Measurements from ENCODE around the gene NCKAP5.

NCKAP5 gene

DNA sequence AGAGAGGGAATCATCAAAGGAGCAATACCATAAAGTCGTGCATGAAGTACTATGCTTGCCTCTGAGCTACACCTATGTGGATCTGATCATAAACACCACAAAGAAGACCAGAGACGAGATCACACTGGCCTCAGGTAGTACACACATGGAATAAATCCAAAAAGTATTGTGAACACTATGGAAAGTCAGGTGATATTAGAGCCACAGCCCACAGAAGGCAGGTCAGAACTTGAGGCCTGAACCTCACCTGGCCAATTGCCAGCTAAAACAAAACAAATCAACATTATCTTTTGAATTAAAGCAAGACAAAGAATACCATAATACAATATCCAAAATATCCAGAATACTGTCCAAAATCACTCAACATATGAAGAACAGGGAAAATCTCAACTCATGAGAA, 371.1 kb downstream of the NCKAP5 start:
- H3K9ac ChIP-seq (ENCODE audit: low read depth in 1 of 2, low read length in 2 of 2): no peak overlapping the region
- no peak overlapping the region for H3K27ac ChIP-seq (ENCODE audit: low read depth in 2 of 2, low read length in 2 of 2)
- no peaks in the 10 kb centered on the region for H3K27me3 ChIP-seq (ENCODE audit: control insufficient read depth in 2 of 2, insufficient read depth in 2 of 2, low read length in 2 of 2)
- no peaks in the 10 kb centered on the region for H3K36me3 ChIP-seq (ENCODE audit: control insufficient read depth in 2 of 2, insufficient read depth in 2 of 2, low read length in 2 of 2)
- no peak overlapping the region for H3K4me3 ChIP-seq (ENCODE audit: low read length in 2 of 2)
- no peaks in the 10 kb centered on the region for H3K9me3 ChIP-seq (ENCODE audit: control insufficient read depth in 2 of 2, low read length in 2 of 2)
- H3K4me1 ChIP-seq (ENCODE audit: control insufficient read depth in 2 of 2, insufficient read depth in 2 of 2, low read length in 2 of 2): no peaks in the 10 kb centered on the region

DNA sequence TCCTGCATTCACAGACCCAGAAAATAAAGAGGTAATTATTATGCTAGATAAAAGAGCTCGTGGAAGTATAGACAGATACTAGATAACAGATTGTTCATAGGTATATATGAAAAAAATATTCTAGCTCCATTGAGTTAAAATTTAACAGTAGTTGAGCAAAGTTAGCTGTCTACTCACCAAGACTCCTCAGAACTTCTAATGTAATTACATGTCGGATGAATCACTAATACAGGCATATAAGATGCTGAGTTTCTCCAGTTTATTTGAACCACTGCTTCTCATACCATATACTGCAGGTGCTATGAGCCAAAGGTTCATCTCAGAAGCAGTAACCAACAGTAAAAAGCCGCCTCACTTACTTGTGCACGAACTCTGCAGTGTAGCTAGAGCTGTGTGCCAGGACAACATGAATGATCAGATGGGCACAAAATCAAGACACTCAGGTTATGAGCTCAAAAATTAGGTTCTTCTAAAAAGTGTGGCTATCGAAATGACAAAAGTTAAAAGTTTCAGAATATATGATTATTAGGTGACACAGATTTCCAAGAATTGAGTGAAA, 373.4 kb downstream of the NCKAP5 start:
- Histone ChIP-seq H3K27ac (ENCODE audit: low read depth in 2 of 2, low read length in 2 of 2) (no peak overlapping the region), H3K27me3 (ENCODE audit: control insufficient read depth in 2 of 2, insufficient read depth in 2 of 2, low read length in 2 of 2) (no peaks in the 10 kb centered on the region), H3K9me3 (ENCODE audit: control insufficient read depth in 2 of 2, low read length in 2 of 2) (no peaks in the 10 kb centered on the region), H3K4me1 (ENCODE audit: control insufficient read depth in 2 of 2, insufficient read depth in 2 of 2, low read length in 2 of 2) (no peaks in the 10 kb centered on the region), H3K36me3 (ENCODE audit: control insufficient read depth in 2 of 2, insufficient read depth in 2 of 2, low read length in 2 of 2) (no peaks in the 10 kb centered on the region), H3K4me3 (ENCODE audit: low read length in 2 of 2) (no peak overlapping the region), H3K9ac (ENCODE audit: low read depth in 1 of 2, low read length in 2 of 2) (no peak overlapping the region)

DNA sequence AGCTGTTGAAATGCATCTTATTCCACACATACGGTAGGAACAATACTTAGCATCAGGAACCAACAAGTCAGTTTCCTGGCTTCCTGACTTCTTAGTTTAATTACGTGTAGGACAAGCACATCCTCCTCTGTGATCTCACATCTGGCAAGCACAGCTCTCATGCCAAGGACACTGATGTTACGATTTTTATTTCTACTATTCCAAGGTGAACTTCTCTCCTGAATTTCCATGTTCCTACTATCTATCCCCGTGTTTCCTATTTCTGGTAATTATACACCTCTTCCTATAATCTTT, 374.0 kb downstream of the NCKAP5 start:
- Histone ChIP-seq H3K36me3 (ENCODE audit: control insufficient read depth in 2 of 2, insufficient read depth in 2 of 2, low read length in 2 of 2) (no peaks in the 10 kb centered on the region), H3K9ac (ENCODE audit: low read depth in 1 of 2, low read length in 2 of 2) (no peak overlapping the region), H3K4me1 (ENCODE audit: control insufficient read depth in 2 of 2, insufficient read depth in 2 of 2, low read length in 2 of 2) (no peaks in the 10 kb centered on the region), H3K9me3 (ENCODE audit: control insufficient read depth in 2 of 2, low read length in 2 of 2) (no peaks in the 10 kb centered on the region), H3K27ac (ENCODE audit: low read depth in 2 of 2, low read length in 2 of 2) (no peak overlapping the region), H3K4me3 (ENCODE audit: low read length in 2 of 2) (no peak overlapping the region), H3K27me3 (ENCODE audit: control insufficient read depth in 2 of 2, insufficient read depth in 2 of 2, low read length in 2 of 2) (no peaks in the 10 kb centered on the region)

- no peaks in the 10 kb centered on the region for H3K9me3 ChIP-seq (ENCODE audit: control insufficient read depth in 2 of 2, low read length in 2 of 2)
- H3K4me3 ChIP-seq (ENCODE audit: low read length in 2 of 2): no peak overlapping the region
- H3K27ac ChIP-seq (ENCODE audit: low read depth in 2 of 2, low read length in 2 of 2): no peak overlapping the region
- H3K4me1 ChIP-seq (ENCODE audit: control insufficient read depth in 2 of 2, insufficient read depth in 2 of 2, low read length in 2 of 2): no peaks in the 10 kb centered on the region
- H3K9ac ChIP-seq (ENCODE audit: low read depth in 1 of 2, low read length in 2 of 2): no peak overlapping the region
- no peaks in the 10 kb centered on the region for H3K36me3 ChIP-seq (ENCODE audit: control insufficient read depth in 2 of 2, insufficient read depth in 2 of 2, low read length in 2 of 2)
- no peaks in the 10 kb centered on the region for H3K27me3 ChIP-seq (ENCODE audit: control insufficient read depth in 2 of 2, insufficient read depth in 2 of 2, low read length in 2 of 2)
Observed at GRCh38 chr2:133193544-133194361, 374.5 kb downstream of the NCKAP5 start.

DNA sequence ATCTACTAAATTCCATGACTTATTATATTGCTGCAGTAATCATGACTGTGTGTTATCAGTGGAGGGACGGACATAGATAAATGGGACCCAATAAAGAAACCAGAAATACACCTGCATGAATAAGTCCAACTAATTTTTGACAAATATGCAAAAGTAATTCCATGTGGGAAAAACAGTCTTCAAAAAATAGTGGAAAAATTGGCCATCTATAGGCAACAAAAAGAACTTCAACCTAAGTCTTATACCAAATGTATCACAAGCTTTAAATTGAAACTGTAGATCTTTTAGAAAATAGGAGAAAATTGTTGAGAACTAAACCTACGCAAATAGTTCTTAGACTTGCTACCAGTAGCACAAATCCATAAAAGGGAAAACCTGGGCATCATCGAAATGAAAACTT, 376.2 kb downstream of the NCKAP5 start:
- no peak overlapping the region for H3K27ac ChIP-seq (ENCODE audit: low read depth in 2 of 2, low read length in 2 of 2)
- no peaks in the 10 kb centered on the region for H3K27me3 ChIP-seq (ENCODE audit: control insufficient read depth in 2 of 2, insufficient read depth in 2 of 2, low read length in 2 of 2)
- H3K4me1 ChIP-seq (ENCODE audit: control insufficient read depth in 2 of 2, insufficient read depth in 2 of 2, low read length in 2 of 2): no peaks in the 10 kb centered on the region
- no peak overlapping the region for H3K9ac ChIP-seq (ENCODE audit: low read depth in 1 of 2, low read length in 2 of 2)
- no peaks in the 10 kb centered on the region for H3K9me3 ChIP-seq (ENCODE audit: control insufficient read depth in 2 of 2, low read length in 2 of 2)
- H3K4me3 ChIP-seq (ENCODE audit: low read length in 2 of 2): no peak overlapping the region
- no peaks in the 10 kb centered on the region for H3K36me3 ChIP-seq (ENCODE audit: control insufficient read depth in 2 of 2, insufficient read depth in 2 of 2, low read length in 2 of 2)

DNA sequence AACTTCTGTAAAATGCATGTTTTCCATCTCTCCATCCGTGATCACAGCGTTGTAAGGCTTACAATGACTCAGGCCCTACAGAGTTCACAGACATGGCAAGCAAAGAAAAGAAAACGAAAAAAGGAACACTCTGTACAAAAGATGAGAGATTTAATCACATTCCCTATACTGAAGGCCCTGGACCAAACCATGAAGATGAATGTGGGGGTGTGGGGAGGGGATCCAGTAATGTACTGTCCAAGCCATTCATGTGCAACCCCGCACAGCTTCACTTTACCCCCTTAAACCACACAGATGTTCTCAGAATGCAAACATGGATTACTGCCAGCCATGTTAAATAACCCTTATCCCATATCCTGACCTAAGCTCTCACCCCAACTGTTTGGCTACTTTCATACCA, 391.1 kb downstream of the NCKAP5 start:
- H3K4me1 ChIP-seq (ENCODE audit: control insufficient read depth in 2 of 2, insufficient read depth in 2 of 2, low read length in 2 of 2): no peaks in the 10 kb centered on the region
- no peak overlapping the region for H3K9ac ChIP-seq (ENCODE audit: low read depth in 1 of 2, low read length in 2 of 2)
- H3K27me3 ChIP-seq (ENCODE audit: control insufficient read depth in 2 of 2, insufficient read depth in 2 of 2, low read length in 2 of 2): no peaks in the 10 kb centered on the region
- no peaks in the 10 kb centered on the region for H3K36me3 ChIP-seq (ENCODE audit: control insufficient read depth in 2 of 2, insufficient read depth in 2 of 2, low read length in 2 of 2)
- H3K27ac ChIP-seq (ENCODE audit: low read depth in 2 of 2, low read length in 2 of 2): no peak overlapping the region
- H3K9me3 ChIP-seq (ENCODE audit: control insufficient read depth in 2 of 2, low read length in 2 of 2): no peaks in the 10 kb centered on the region
- H3K4me3 ChIP-seq (ENCODE audit: low read length in 2 of 2): no peak overlapping the region

- H3K4me3 ChIP-seq (ENCODE audit: low read length in 2 of 2): no peak overlapping the region
- H3K36me3 ChIP-seq (ENCODE audit: control insufficient read depth in 2 of 2, insufficient read depth in 2 of 2, low read length in 2 of 2): no peaks in the 10 kb centered on the region
- no peak overlapping the region for H3K9ac ChIP-seq (ENCODE audit: low read depth in 1 of 2, low read length in 2 of 2)
- H3K27ac ChIP-seq (ENCODE audit: low read depth in 2 of 2, low read length in 2 of 2): no peak overlapping the region
- no peaks in the 10 kb centered on the region for H3K4me1 ChIP-seq (ENCODE audit: control insufficient read depth in 2 of 2, insufficient read depth in 2 of 2, low read length in 2 of 2)
- H3K27me3 ChIP-seq (ENCODE audit: control insufficient read depth in 2 of 2, insufficient read depth in 2 of 2, low read length in 2 of 2): no peaks in the 10 kb centered on the region
- H3K9me3 ChIP-seq (ENCODE audit: control insufficient read depth in 2 of 2, low read length in 2 of 2): no peaks in the 10 kb centered on the region
Observed at GRCh38 chr2:133175926-133176325, 392.3 kb downstream of the NCKAP5 start.

GRCh38 chr2:133173224-133173623, 395.0 kb downstream of the NCKAP5 start:
- H3K4me3 ChIP-seq (ENCODE audit: low read length in 2 of 2): no peak overlapping the region
- no peaks in the 10 kb centered on the region for H3K36me3 ChIP-seq (ENCODE audit: control insufficient read depth in 2 of 2, insufficient read depth in 2 of 2, low read length in 2 of 2)
- H3K27me3 ChIP-seq (ENCODE audit: control insufficient read depth in 2 of 2, insufficient read depth in 2 of 2, low read length in 2 of 2): no peaks in the 10 kb centered on the region
- no peak overlapping the region for H3K9ac ChIP-seq (ENCODE audit: low read depth in 1 of 2, low read length in 2 of 2)
- H3K27ac ChIP-seq (ENCODE audit: low read depth in 2 of 2, low read length in 2 of 2): no peak overlapping the region
- no peaks in the 10 kb centered on the region for H3K4me1 ChIP-seq (ENCODE audit: control insufficient read depth in 2 of 2, insufficient read depth in 2 of 2, low read length in 2 of 2)
- no peaks in the 10 kb centered on the region for H3K9me3 ChIP-seq (ENCODE audit: control insufficient read depth in 2 of 2, low read length in 2 of 2)

DNA sequence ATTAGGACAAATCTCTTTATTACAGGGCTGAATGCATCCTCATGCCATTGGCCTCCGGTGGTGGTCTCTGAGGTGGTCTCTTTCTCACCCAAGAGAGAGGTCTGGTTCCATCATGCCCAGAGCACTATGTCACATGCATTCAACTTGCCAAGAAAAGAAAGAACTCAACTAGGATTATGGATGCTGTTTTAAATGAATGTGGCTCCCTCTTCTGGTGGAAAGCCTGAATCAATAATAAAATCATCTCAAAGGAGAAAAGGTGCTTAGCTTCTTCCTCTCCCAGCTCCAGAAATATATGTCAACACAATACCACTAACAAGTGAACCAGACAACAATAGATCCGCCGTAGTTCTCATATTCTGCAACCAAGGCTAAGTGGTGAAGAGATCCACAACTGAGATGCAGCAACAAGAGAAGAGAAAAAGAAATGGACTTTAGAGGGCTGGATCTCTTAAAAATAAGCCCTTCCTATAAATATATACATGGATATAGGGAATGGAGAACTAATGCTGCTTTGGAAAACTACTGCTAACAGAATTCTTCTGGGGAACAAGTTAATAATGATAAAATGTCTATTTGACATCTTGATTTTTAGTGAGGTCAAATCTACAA, 396.8 kb downstream of the NCKAP5 start:
- no peaks in the 10 kb centered on the region for H3K4me1 ChIP-seq (ENCODE audit: control insufficient read depth in 2 of 2, insufficient read depth in 2 of 2, low read length in 2 of 2)
- H3K4me3 ChIP-seq (ENCODE audit: low read length in 2 of 2): no peak overlapping the region
- no peak overlapping the region for H3K27ac ChIP-seq (ENCODE audit: low read depth in 2 of 2, low read length in 2 of 2)
- H3K36me3 ChIP-seq (ENCODE audit: control insufficient read depth in 2 of 2, insufficient read depth in 2 of 2, low read length in 2 of 2): no peaks in the 10 kb centered on the region
- H3K27me3 ChIP-seq (ENCODE audit: control insufficient read depth in 2 of 2, insufficient read depth in 2 of 2, low read length in 2 of 2): no peaks in the 10 kb centered on the region
- no peak overlapping the region for H3K9ac ChIP-seq (ENCODE audit: low read depth in 1 of 2, low read length in 2 of 2)
- no peaks in the 10 kb centered on the region for H3K9me3 ChIP-seq (ENCODE audit: control insufficient read depth in 2 of 2, low read length in 2 of 2)

DNA sequence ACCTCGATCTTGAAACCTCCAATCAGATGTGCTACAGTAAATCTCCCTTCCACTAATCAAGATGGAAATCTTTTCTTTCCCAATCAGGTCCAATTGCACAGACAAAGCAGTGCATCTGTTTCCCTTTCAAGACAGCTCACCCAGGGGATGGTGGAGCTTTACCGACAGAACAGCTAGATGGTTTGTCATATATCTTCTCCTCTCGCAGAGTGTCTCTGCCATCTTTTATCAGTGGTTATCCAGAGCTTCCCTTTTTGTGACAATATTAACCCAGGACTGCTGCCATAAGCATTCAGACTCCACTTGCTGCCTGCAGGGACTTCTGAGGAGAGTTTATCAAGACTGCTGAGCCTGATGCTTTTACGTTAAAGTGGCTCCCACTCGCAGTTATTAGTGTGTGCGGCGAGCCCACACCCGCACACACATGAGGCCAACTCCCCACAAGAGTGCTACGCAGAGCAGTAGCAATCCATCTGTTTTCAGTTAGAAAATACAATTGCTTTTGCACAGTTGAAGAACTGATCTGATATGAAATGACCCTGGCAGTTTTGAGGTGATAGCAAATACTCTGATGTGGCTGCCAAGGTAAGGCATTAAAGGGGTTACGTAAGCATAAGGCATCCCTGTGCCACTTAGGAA, 398.9 kb downstream of the NCKAP5 start:
- no peak overlapping the region for H3K9ac ChIP-seq (ENCODE audit: low read depth in 1 of 2, low read length in 2 of 2)
- no peaks in the 10 kb centered on the region for H3K27me3 ChIP-seq (ENCODE audit: control insufficient read depth in 2 of 2, insufficient read depth in 2 of 2, low read length in 2 of 2)
- H3K4me3 ChIP-seq (ENCODE audit: low read length in 2 of 2): no peak overlapping the region
- H3K9me3 ChIP-seq (ENCODE audit: control insufficient read depth in 2 of 2, low read length in 2 of 2): no peaks in the 10 kb centered on the region
- no peak overlapping the region for H3K27ac ChIP-seq (ENCODE audit: low read depth in 2 of 2, low read length in 2 of 2)
- no peaks in the 10 kb centered on the region for H3K4me1 ChIP-seq (ENCODE audit: control insufficient read depth in 2 of 2, insufficient read depth in 2 of 2, low read length in 2 of 2)
- no peaks in the 10 kb centered on the region for H3K36me3 ChIP-seq (ENCODE audit: control insufficient read depth in 2 of 2, insufficient read depth in 2 of 2, low read length in 2 of 2)
